ENCODE data around the gene BLOC1S3.

GRCh38 chr19:45217193-45217956 is 38.8 kb downstream of the BLOC1S3 start:
- TF ChIP-seq CTCF (IDR thresholded peaks at IDR 0.05; ENCODE audit: low read depth, low read length) (no peak), EZH2phosphoT487 (IDR thresholded peaks at IDR 0.05; ENCODE audit: low read depth) (no peak)

Data from OCI-LY3 (cell line).